HG02571 (cell line): ENCODE data around the gene PACS2.
A peak's percentile ranks its signal among the peaks of the same experiment; 100 is the strongest.
"Not testable (repeated sequence)": the region's sequence is repeated elsewhere in the genome, so short reads cannot be mapped to it uniquely, and the experiment has no call there.

Source experiments
- ATAC-seq: cut with Tn5 transposase; IDR thresholded peaks from one replicate; pipeline ENCODE4 v1.9.1; 2021; ENCODE audit warnings: mild to moderate bottlenecking, moderate library complexity; ENCODE audit not compliant: unreplicated experiment

The PACS2 gene

DNA sequence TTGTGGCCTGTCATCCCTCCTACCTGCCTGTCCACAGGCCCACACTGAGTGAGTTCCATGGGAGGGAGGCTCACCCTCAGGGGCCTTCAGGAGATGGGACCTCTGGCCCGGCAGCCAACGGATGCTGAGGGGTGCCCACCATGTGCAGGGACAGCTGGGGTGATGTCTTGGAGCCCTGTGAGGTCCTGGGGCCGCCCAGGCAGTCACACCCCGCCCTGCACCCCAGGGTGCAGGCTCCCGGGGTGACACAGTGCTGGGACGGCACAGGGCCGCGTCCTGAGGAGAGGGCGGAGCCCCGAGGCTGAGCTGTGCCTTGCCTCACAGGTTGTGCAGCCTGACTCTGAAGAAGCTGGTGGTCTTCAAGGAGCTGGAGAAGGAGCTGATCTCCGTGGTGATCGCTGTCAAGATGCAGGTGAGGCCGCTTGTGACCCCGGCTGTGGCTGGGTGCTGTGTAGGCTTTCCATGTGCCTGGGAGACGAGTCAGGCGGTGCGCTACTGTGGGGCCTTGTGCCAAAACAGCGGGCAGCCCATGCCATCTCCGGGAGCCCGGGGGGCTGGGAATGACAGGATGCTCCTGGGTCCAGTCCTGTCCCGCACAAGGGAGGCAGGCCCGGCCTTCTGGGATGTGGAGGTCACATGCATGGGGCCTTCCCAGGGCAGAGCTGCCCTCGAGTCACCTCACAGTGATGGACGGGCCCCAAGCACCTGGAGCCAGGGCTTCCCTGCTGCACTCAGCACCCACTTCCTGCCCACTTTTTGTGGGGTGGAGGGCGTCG is 33.8 kb downstream of the PACS2 start:
- no peak for ATAC-seq

DNA sequence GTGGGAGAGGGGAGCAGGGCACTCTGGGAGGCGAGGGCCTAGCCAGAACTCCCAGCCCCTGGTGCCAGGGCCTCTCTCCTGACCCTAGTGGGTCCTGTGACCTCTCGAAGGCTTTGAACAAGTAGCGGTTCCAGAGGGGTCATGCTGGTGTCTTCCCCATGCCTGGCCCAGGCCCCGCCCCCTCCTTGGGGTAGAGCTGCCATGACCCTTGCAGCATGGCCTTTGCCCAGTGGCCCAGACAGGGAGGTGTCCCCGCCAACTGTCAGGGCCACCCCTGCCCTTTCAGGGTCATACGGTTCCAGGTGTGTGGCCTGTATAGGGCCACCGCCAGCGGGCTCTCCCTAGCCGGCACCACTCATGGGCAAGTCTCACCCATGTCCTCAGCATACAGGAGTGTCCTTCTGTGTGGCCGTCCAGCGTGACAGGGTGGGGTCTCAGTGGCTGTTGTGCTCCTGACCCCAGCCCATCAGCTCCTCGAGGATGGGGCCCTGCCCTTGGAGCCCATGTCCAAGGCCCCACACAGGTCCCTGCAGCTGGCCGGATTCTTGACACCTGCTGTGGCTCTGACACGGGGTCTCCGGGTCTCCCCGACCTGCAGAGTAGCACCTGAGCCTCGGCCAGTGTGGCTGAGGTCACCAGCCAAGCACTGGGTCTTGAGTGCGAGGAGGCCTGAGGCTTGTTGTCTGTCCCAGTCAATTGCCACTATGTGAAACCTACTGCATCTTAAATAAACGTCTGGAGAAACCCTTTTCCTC is 34.6 kb downstream of the PACS2 start:
- ATAC-seq, result no peak

DNA sequence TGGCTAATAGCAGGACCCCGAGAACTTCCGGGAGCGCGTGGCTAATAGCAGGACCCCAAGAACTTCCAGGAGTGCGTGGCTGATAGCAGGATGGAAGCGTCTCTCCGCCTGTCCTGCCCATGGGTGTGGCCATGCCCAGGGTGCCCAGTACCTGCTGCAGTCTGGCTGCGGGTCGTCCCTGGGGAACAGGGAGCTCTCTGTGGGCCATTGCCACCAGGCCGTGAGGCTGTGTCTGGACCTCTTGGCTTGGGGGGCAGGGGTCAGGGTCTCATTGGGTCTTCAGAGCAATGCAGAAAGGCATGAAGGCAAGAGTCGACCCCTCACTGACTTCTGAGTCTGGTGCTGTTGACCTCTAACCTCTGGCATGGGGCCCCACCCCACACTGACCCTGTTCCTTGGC is 35.4 kb downstream of the PACS2 start:
- ATAC-seq, result no peak

GRCh38 chr14:105350450-105351244 is 36.1 kb downstream of the PACS2 start:
- ATAC-seq, result no peak

DNA sequence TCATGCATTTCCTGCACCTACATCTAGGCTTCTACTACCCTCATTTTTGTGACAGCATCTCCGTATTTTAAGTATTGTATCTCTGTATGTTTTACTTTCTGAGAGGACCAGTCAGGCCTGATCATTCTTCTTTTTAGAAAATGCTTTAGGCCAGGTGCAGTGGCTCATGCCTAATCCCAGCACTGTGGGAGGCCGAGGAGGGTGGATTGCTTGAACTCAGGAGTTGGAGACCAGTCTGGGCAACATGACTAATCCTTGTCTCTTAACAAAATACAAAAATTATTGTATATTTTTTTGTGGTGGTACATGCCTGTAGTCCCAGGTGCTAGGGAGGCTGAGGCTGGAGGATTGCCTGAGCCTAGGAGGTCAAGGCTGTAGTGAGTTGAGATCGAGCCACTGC is 36.9 kb downstream of the PACS2 start:
- no peak for ATAC-seq

DNA sequence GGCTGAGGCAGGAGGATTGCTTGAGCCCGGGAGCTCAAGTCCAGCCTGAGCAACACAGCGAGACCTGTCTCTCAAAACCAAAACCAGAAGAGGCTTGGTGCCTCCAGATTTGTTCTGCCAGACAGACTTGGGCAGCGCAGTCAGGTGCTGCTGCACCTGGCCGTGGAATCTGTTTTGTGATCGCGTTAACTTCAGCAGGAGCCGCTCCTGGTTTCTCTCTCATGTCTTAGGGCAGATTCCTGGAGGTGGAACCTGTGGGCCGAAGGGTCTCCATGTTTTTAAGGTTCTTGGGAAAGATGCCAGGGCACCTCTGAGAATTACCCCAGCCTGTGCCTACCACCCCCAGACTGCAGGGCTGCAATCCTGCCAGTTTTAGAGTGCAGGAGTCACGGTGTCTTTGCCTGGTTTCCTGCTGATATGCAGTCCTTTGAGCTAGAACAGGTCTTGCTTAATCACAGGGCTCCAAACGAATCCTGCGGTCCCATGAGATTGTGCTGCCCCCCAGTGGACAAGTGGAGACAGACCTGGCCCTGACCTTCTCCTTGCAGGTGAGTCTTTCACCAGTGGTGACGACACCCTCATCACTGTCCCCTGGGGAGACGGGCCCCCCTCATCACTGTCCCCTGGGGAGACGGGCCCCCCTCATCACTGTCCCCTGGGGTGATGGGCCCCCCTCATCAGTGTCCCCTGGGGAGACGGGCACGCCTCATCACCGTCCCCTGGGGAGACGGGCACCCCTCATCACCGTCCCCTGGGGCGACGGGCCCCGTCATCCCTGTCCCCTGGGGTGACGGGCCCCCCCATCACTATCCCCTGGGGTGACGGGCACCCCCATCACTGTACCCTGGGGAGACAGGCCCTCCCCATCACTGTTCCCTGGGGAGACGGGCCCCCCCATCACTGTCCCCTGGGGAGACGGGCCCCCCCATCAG is 37.6 kb downstream of the PACS2 start:
- ATAC-seq, result peak; percentile 64

- ATAC-seq, result no peak
These were observed 38.6 kb downstream of the PACS2 start for GRCh38 chr14:105353136-105353535.

GRCh38 chr14:105354541-105354940 is 40.0 kb downstream of the PACS2 start:
- no peak for ATAC-seq

DNA sequence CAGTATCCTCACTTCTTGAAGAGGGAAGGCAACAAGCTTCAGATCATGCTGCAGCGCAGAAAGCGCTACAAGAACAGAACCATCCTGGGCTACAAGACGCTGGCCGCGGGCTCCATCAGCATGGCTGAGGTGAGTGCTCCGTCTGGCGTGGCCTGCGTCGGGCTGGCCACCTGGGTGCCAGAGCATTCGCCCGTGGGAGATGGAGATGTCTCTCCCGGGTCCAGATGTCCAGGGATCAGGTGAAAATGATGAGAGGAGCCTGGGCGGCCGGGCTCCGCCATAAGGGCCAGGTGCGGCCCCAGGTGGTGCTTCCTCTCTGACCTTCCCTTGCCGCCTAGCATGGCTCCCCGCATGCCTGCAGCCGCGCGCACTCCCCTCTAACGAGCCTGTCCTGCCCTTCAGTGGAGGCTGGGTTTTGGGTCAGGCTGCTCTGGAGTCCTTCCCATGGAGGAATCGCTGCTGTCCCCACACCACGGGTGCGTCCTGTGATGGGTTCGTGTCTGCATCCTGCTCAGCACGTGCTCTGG is 40.6 kb downstream of the PACS2 start:
- ATAC-seq, result no peak

GRCh38 chr14:105355850-105356604 is 41.5 kb downstream of the PACS2 start:
- no peak for ATAC-seq

- ATAC-seq, result no peak
These were observed 42.4 kb downstream of the PACS2 start for GRCh38 chr14:105356927-105357326.

GRCh38 chr14:105357626-105358025 is 43.1 kb downstream of the PACS2 start:
- no peak for ATAC-seq

DNA sequence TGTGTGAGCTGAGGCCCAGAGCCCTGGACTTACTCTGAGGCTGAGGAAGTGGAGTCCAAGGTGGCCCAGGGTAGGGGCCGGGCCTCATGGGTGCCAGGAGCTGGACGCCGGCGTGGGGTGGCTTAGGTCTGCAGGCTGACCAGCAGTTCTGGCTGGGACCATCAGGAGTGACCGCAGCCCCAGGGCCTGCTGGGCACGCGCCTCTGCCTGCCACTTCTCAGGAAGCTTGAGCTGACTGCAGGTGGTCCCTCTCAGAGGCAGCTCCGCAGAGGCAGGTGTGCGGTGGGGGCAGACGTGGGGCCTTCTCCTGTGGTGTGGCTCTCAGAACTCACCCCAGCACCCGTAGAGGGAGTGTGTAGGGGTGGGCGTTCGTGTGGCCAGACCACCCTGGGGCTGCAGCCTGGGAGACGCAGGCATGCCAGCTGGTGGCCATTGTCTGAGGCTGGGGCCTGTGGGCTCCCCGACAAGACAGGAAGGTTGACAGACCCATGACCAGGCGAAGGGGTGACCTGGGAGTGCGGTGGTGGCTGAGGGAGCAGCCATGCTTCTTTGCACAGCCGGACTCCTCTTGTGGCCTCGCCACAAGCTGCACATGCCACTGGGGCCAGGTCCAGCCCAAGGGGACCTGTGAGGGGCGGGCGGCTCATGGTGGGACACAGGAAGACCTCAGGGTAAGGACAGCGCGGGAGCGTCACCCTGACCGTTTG is 43.7 kb downstream of the PACS2 start:
- ATAC-seq, result no peak

- ATAC-seq, result no peak
These were observed 44.4 kb downstream of the PACS2 start for GRCh38 chr14:105358943-105359342.

DNA sequence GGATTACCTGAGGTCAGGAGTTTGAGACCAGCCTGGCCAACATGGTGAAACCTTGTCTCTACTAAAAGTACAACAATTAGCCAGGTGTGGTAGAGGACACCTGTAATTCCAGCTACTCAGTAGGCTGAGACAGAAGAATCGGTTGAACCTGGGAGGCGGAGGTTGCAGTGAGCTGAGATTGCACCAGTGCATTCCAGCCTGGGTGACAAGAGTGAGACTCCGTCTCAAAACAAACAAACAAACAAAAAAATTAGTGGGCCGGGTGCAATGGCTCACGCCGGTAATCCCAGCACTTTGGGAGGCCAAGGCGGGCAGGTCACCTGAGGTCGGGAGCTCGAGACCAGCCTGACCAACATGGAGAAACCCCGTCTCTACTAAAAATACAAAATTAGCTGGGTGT is 46.9 kb downstream of the PACS2 start:
- ATAC-seq, result not testable (repeated sequence)

DNA sequence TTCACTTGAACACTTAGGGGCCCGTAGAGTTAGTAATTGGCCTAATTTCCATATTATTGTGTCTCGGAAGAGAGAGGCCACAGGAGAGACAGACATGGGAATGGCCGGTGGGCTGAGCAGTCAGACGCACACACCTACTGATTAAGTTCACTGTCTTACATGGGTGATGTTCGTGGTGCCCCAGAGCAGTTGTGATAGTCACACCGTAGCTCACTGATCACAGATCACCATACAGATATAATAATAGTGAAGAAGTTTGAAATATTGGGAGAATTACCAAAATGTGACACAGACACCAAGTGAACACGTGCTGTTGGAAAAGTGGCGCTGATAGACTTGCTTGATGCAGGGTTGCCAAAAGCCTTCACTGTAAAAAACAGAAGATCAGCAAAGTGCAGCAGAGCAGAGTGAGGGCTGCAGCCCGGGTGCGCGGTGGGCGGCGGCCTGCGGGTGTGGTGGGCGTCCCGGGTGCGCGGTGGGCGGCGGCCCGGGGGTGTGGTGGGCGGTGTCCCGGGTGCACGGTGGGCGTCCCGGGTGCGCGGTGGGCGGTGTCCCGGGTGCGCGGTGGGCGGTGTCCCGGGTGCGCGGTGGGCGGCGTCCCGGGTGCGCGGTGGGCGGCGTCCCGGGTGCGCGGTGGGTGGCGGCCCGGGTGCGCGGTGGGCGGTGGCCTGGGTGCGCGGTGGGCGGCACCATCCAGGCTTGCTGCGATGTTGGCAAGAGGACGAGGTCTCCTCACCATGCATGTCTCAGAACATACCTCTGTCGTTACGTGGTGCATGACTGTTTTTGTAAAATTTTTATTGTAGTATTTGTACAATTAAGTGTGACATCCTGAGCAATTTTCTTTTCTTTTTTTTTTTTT is 49.5 kb downstream of the PACS2 start:
- no peak for ATAC-seq

GRCh38 chr14:105365101-105365500 is 50.6 kb downstream of the PACS2 start:
- ATAC-seq, result no peak

DNA sequence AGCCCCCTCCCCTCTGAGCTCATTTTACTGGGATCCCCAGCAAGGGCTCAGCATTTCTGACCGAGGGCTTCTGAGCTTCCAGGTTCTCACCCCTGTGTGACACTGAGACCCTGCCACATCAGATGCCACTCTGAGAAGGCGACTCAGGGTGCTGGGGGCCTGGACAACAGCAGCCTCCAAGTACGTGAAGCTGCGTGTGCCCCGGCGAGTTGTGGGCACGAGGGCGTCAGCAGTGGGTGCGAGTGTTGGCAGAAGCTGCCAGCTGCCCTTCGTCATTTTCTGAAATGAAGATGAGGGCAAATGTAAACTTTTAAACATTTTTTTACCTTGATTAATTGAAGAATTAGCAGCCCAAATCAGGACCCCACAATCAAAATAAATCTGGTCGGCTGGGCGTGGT is 51.1 kb downstream of the PACS2 start:
- ATAC-seq, result no peak
